Activated CD8-positive, alpha-beta T cell treated with anti-CD3 and anti-CD28 coated beads, Interleukin-2, amount 10 ng/mL, durations not matched to agents 7 days and 5 days (primary cell): ENCODE measurements around the gene ATG14. TPM values are rescaled to one million over a fixed set of nuclear protein-coding genes. Genes with fewer than 3 reads are reported as not detected.
"Not testable (repeated sequence)": the region's sequence is repeated elsewhere in the genome, so short reads cannot be mapped to it uniquely, and the experiment has no call there.

ENCODE experiments used
- ATAC-seq: fragments of 150-1000 bp; cut with Tn5 transposase; one replicate; pipeline ENCODE4 v1.10.0; 2021; ENCODE audit warnings: moderate library complexity
- CTCF ChIA-PET: fragments of 350-600 bp; sonication (Branson Sonifier 250); formaldehyde crosslinking; loops from one replicate; lab custom pipeline; 2021; ENCODE audit warnings: antibody characterized with exemption; lab: Charles Lee
- POLR2A ChIA-PET: fragments of 350-600 bp; sonication (Branson Sonifier 250); formaldehyde crosslinking; loops from one replicate; lab custom pipeline; 2021; ENCODE audit warnings: antibody characterized with exemption; lab: Charles Lee
- DNase-seq: peaks from one replicate; pipeline ENCODE4 v3.0.0-alpha.2; 2020
- H3K27ac Mint-ChIP-seq: one replicate; pipeline ENCODE4 v1.8.0; 2021; ENCODE audit warnings: mild to moderate bottlenecking, mixed read lengths
- H3K27me3 Mint-ChIP-seq: one replicate; pipeline ENCODE4 v1.8.0; 2021; ENCODE audit warnings: low read depth, mixed read lengths
- H3K36me3 Mint-ChIP-seq: one replicate; pipeline ENCODE4 v1.8.0; 2021; ENCODE audit warnings: low read depth, mixed read lengths
- H3K4me1 Mint-ChIP-seq: one replicate; pipeline ENCODE4 v1.8.0; 2021; ENCODE audit warnings: low read depth, mixed read lengths
- H3K4me3 Mint-ChIP-seq: one replicate; pipeline ENCODE4 v1.8.0; 2021; ENCODE audit warnings: mild to moderate bottlenecking, mixed read lengths
- H3K9me3 Mint-ChIP-seq: one replicate; pipeline ENCODE4 v1.8.0; 2022; ENCODE audit warnings: mixed read lengths; ENCODE audit not compliant: insufficient read depth
- total RNA-seq, 2 experiments: library from RNA; stranded (reverse); gene quantifications; one replicate each; pipeline ENCODE4 v1.2.3, GENCODE V29; 2021

The ATG14 gene
- total RNA-seq, 2 experiments from 2014 or later, result 4.4 to 4.6 TPM

DNA sequence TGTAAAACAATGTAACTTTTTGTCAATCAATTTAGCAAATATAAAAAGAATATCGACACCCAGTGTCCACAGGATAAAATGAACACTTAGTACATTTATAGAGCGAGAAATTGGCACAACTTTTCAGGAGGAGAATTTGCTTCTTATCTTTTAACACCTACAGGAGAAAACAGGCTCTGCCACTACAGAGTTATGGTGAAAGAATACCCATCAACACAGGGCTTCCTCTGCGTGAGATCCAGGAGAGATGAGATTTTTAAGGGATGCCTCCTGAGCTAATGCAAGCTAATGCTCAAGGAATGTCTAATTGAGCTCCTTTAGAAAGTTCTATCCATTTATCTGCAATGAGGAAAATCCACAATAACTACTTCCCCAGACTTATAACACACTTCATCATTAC lies 21.0 kb upstream of the ATG14 start:
- ATAC-seq, result no peak
- Mint-ChIP-seq H3K36me3 (no peaks in the 10 kb centered on the region), H3K4me1 (peaks cover 21% of the 10 kb centered on the region), H3K9me3 (no peaks in the 10 kb centered on the region), H3K27me3 (peaks cover 3% of the 10 kb centered on the region), H3K4me3 (no peak overlapping the region), H3K27ac (no peak overlapping the region)
- DNase-seq, result no peak
- ChIA-PET CTCF (interaction anchor here (1.0 to 8.5 kb wide), 6 partner anchors 9 to 221 kb away, joined by 5 to 58 read pairs (median 8); no protein-coding TSS in a partner anchor), POLR2A (no interaction called here)

- ATAC-seq (peak; percentile 77), DNase-seq (peak; percentile 71)
- no peak overlapping the region for H3K27ac Mint-ChIP-seq
- no peak overlapping the region for H3K4me3 Mint-ChIP-seq
- H3K9me3 Mint-ChIP-seq, result no peaks in the 10 kb centered on the region
- H3K36me3 Mint-ChIP-seq, result no peaks in the 10 kb centered on the region
- ChIA-PET CTCF (interaction anchor here (1.1 to 8.5 kb wide), 7 partner anchors 10 to 185 kb away, joined by 3 to 58 read pairs (median 9); no protein-coding TSS in a partner anchor), POLR2A (no interaction called here)
- peaks cover 21% of the 10 kb centered on the region for H3K4me1 Mint-ChIP-seq
- no peaks in the 10 kb centered on the region for H3K27me3 Mint-ChIP-seq
Measured at GRCh38 chr14:55430024-55430690, 18.5 kb upstream of the ATG14 start.

DNA sequence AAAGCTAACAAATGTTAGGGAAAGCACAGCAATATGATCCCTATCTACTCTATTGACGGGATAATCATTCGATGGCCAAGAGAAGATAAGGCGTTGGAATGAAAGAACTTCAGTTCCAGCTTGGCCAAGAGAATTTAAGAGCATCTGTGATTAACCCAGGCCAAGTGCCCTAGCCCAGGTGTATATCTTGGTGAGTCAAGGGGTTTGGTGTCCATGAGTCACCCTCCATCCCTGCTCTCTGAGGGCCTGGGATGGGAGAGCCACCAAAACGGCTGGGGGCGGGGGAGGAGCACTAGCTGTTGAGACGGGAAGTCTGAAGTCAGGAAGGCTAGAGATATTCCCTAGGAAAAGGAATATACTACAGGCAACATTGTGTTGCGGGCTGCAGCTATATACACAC lies 15.8 kb upstream of the ATG14 start:
- ATAC-seq, result no peak
- Mint-ChIP-seq H3K4me1 (peaks cover 4% of the 10 kb centered on the region), H3K27ac (no peak overlapping the region), H3K4me3 (no peak overlapping the region), H3K9me3 (no peaks in the 10 kb centered on the region), H3K27me3 (no peaks in the 10 kb centered on the region), H3K36me3 (no peaks in the 10 kb centered on the region)
- DNase-seq, result no peak
- CTCF ChIA-PET, result interaction anchor here (1.2 to 3.6 kb wide), 10 partner anchors 10 to 216 kb away, joined by 3 to 24 read pairs (median 6); partner anchors contain the start of gene FBXO34
- POLR2A ChIA-PET, result interaction anchor here (0.6 kb wide), 1 partner anchor 38 kb away, joined by 3 read pairs; no protein-coding TSS in a partner anchor

DNA sequence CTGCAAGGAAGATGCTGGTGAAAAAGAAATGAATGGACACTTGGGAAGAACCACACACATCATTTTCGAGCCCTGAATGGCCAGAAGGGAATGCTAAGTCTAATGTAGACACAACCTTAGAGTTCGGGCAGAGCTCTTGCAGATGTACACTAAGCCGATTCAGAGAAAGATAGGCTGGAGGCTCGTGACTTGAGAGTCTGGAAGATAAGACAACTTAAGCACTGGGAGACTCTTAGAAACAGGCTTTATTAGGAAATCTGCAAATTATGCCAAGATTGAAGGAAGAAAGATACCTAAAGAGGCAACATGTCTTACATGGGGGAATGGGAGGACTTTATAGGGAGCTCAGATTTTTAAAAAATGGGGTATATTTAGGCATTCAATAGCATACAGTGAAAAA lies 15.3 kb upstream of the ATG14 start:
- H3K27ac Mint-ChIP-seq, result no peak overlapping the region
- ATAC-seq (no peak), DNase-seq (no peak)
- ChIA-PET CTCF (interaction anchor here (1.0 to 3.6 kb wide), 8 partner anchors 9 to 215 kb away, joined by 3 to 24 read pairs (median 5); partner anchors contain the start of gene FBXO34), POLR2A (no interaction called here)
- H3K9me3 Mint-ChIP-seq, result no peaks in the 10 kb centered on the region
- peaks cover 4% of the 10 kb centered on the region for H3K4me1 Mint-ChIP-seq
- no peaks in the 10 kb centered on the region for H3K27me3 Mint-ChIP-seq
- no peaks in the 10 kb centered on the region for H3K36me3 Mint-ChIP-seq
- no peak overlapping the region for H3K4me3 Mint-ChIP-seq

GRCh38 chr14:55425091-55425490 lies 13.5 kb upstream of the ATG14 start:
- ATAC-seq, result no peak
- ChIA-PET CTCF (interaction anchor here (0.6 to 3.0 kb wide), 7 partner anchors 8 to 179 kb away, joined by 3 to 8 read pairs (median 4); no protein-coding TSS in a partner anchor), POLR2A (no interaction called here)
- Mint-ChIP-seq H3K9me3 (no peaks in the 10 kb centered on the region), H3K27ac (no peak overlapping the region), H3K36me3 (no peaks in the 10 kb centered on the region), H3K4me1 (peaks cover 3% of the 10 kb centered on the region), H3K27me3 (no peaks in the 10 kb centered on the region), H3K4me3 (no peak overlapping the region)
- DNase-seq, result no peak

DNA sequence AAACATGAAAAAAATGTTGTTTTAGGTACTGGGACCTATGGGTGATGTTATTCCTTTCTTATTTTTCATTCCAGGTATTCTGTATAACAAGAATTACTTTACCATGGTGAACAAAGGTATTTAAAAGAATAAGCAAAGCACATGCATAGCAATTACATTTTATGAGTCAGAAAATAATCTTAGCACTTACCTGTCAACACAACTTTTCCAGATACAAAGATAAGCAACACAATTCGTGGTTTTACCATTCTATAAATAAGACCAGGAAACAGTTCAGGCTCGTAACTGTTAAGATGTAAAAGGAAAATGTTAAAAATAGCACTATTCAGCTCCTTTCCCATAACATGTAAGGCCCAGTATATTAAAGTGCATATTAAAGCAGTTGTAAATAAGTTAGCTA lies 12.3 kb upstream of the ATG14 start:
- DNase-seq (no peak), ATAC-seq (no peak)
- ChIA-PET CTCF (interaction anchor here (1.3 to 3.0 kb wide), 6 partner anchors 9 to 178 kb away, joined by 3 to 8 read pairs (median 4); no protein-coding TSS in a partner anchor), POLR2A (no interaction called here)
- H3K27me3 Mint-ChIP-seq, result no peaks in the 10 kb centered on the region
- no peak overlapping the region for H3K4me3 Mint-ChIP-seq
- no peaks in the 10 kb centered on the region for H3K36me3 Mint-ChIP-seq
- H3K4me1 Mint-ChIP-seq, result no peaks in the 10 kb centered on the region
- H3K27ac Mint-ChIP-seq, result no peak overlapping the region
- no peaks in the 10 kb centered on the region for H3K9me3 Mint-ChIP-seq

- H3K4me1 Mint-ChIP-seq, H3K27me3 Mint-ChIP-seq, H3K36me3 Mint-ChIP-seq, ATAC-seq, H3K27ac Mint-ChIP-seq, DNase-seq, POLR2A ChIA-PET, H3K9me3 Mint-ChIP-seq, H3K4me3 Mint-ChIP-seq: not testable (repeated sequence)
- CTCF ChIA-PET, result interaction anchor here (1.2 to 3.0 kb wide), 2 partner anchors 11 to 176 kb away, joined by 3 to 8 read pairs; no protein-coding TSS in a partner anchor
Measured at GRCh38 chr14:55422338-55422737, 10.7 kb upstream of the ATG14 start.

- CTCF ChIA-PET, result no interaction called here
- Mint-ChIP-seq H3K27ac (no peak overlapping the region), H3K4me3 (no peak overlapping the region), H3K4me1 (peaks cover 2% of the 10 kb centered on the region), H3K9me3 (no peaks in the 10 kb centered on the region), H3K27me3 (peaks cover 5% of the 10 kb centered on the region), H3K36me3 (no peaks in the 10 kb centered on the region)
- DNase-seq (no peak), ATAC-seq (no peak)
- POLR2A ChIA-PET, result no interaction called here
Measured at GRCh38 chr14:55419663-55420062, 8.0 kb upstream of the ATG14 start.

- H3K27me3 Mint-ChIP-seq, result peaks cover 5% of the 10 kb centered on the region
- no peak overlapping the region for H3K4me3 Mint-ChIP-seq
- no peak overlapping the region for H3K27ac Mint-ChIP-seq
- POLR2A ChIA-PET, result no interaction called here
- H3K9me3 Mint-ChIP-seq, result no peaks in the 10 kb centered on the region
- H3K36me3 Mint-ChIP-seq, result no peaks in the 10 kb centered on the region
- no peak for ATAC-seq
- CTCF ChIA-PET, result interaction anchor here (0.8 to 2.4 kb wide), 5 partner anchors 8 to 148 kb away, joined by 3 to 25 read pairs (median 6); partner anchors contain the start of gene FBXO34
- H3K4me1 Mint-ChIP-seq, result peaks cover 2% of the 10 kb centered on the region
- no peak for DNase-seq
Measured at GRCh38 chr14:55418411-55418810, 6.8 kb upstream of the ATG14 start.

DNA sequence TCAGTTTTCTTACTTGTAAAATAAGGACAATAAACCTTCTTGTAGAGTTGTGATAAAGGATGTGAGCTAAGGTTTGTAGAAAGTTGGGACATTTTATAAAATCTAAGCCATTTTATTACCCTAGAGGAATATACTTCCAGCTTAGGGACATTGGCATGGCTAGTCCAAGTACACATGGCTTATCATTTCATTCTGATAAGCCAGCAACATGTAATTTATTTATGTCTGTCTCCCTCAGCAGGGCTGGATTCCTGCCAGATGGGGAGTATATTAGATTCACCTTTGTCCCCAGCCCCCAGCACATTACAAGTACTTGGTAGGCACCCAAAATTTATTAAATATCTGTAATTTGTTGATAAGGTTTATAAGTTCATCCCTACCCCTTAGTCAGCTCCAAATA lies 6.3 kb upstream of the ATG14 start:
- ChIA-PET CTCF (interaction anchor here (0.9 to 2.4 kb wide), 4 partner anchors 9 to 147 kb away, joined by 4 to 25 read pairs (median 8); partner anchors contain the start of gene FBXO34), POLR2A (no interaction called here)
- no peak overlapping the region for H3K27ac Mint-ChIP-seq
- no peak overlapping the region for H3K4me3 Mint-ChIP-seq
- DNase-seq (no peak), ATAC-seq (no peak)
- peaks cover 2% of the 10 kb centered on the region for H3K4me1 Mint-ChIP-seq
- peaks cover 5% of the 10 kb centered on the region for H3K27me3 Mint-ChIP-seq
- H3K36me3 Mint-ChIP-seq, result no peaks in the 10 kb centered on the region
- no peaks in the 10 kb centered on the region for H3K9me3 Mint-ChIP-seq

GRCh38 chr14:55416866-55417265 lies 5.2 kb upstream of the ATG14 start:
- ChIA-PET POLR2A (no interaction called here), CTCF (interaction anchor here (0.8 to 2.4 kb wide), 16 partner anchors 8 to 273 kb away, joined by 3 to 25 read pairs (median 3); partner anchors contain the start of gene TBPL2)
- no peaks in the 10 kb centered on the region for H3K9me3 Mint-ChIP-seq
- ATAC-seq (peak; percentile 57), DNase-seq (peak; percentile 35)
- no peak overlapping the region for H3K4me3 Mint-ChIP-seq
- H3K36me3 Mint-ChIP-seq, result no peaks in the 10 kb centered on the region
- peaks cover 5% of the 10 kb centered on the region for H3K27me3 Mint-ChIP-seq
- H3K4me1 Mint-ChIP-seq, result peaks cover 13% of the 10 kb centered on the region
- H3K27ac Mint-ChIP-seq, result no peak overlapping the region

- Mint-ChIP-seq H3K4me3 (no peak overlapping the region), H3K27ac (no peak overlapping the region), H3K36me3 (no peaks in the 10 kb centered on the region), H3K4me1 (peaks cover 28% of the 10 kb centered on the region), H3K9me3 (no peaks in the 10 kb centered on the region), H3K27me3 (peaks cover 5% of the 10 kb centered on the region)
- ATAC-seq, result no peak
- POLR2A ChIA-PET, result interaction anchor here (0.7 to 1.0 kb wide), 3 partner anchors 142 to 224 kb away, joined by 3 read pairs; partner anchors contain the start of gene DLGAP5
- no peak for DNase-seq
- CTCF ChIA-PET, result interaction anchor here (1.0 to 2.0 kb wide), 5 partner anchors 11 to 169 kb away, joined by 3 to 6 read pairs (median 5); partner anchors contain the start of gene FBXO34
Measured at GRCh38 chr14:55414551-55414950, 2.9 kb upstream of the ATG14 start.
